Hepatocyte (in vitro differentiated cells): ENCODE results near the gene PSMA6.

Experiments
- CTCF ChIP-seq: fragments of 200-600 bp; sonication (generic); IDR thresholded peaks from 2 replicates; pipeline ENCODE4 v1.5.1; 2016; ENCODE audit warnings: antibody characterized with exemption, mild to moderate bottlenecking; ENCODE audit not compliant: poor library complexity
- EZH2 ChIP-seq: fragments of 200-600 bp; sonication (generic); IDR thresholded peaks from 2 replicates; pipeline ENCODE4 v1.6.1; 2016; ENCODE audit warnings: antibody characterized with exemption, mild to moderate bottlenecking, borderline replicate concordance
- EZH2phosphoT487 ChIP-seq: fragments of 200-600 bp; sonication (generic); IDR thresholded peaks from one replicate; pipeline ENCODE4 v1.6.1; 2018; ENCODE audit warnings: antibody characterized with exemption, mild to moderate bottlenecking, low read depth, moderate library complexity; ENCODE audit not compliant: unreplicated experiment, severe bottlenecking

GRCh38 chr14:35337269-35338255, 45.4 kb downstream of the PSMA6 start:
- TF ChIP-seq EZH2phosphoT487 (no peak), CTCF (no peak), EZH2 (no peak)
